GM10248 (cell line): ENCODE data around the gene CCDC107.
A peak's percentile ranks its signal among the peaks of the same experiment; 100 is the strongest.

Experiments
- CTCF ChIA-PET: fragments of 300-600 bp; sonication (Branson Sonifier 250); formaldehyde crosslinking; extraction: SDS; loops from one replicate; lab custom pipeline; 2021; ENCODE audit warnings: antibody characterized with exemption; lab: Yijun Ruan, JAX
- POLR2A ChIA-PET: fragments of 350-650 bp; sonication (Branson Sonifier 250); formaldehyde crosslinking; extraction: SDS; loops from one replicate; lab custom pipeline; 2020; ENCODE audit warnings: antibody characterized with exemption; lab: Yijun Ruan, JAX
- DNase-seq: peaks from one replicate; pipeline ENCODE4 v3.0.0; 2012; ENCODE audit errors: extremely low spot score
- TF ChIP-seq, protein P1 (sequence below): IDR thresholded peaks from 2 replicates; pipeline ENCODE4 v1.5.1; 2012; ENCODE audit warnings: mild to moderate bottlenecking, low read depth; ENCODE audit errors: extremely low read depth, missing control alignments, control extremely low read depth

CCDC107 gene

DNA sequence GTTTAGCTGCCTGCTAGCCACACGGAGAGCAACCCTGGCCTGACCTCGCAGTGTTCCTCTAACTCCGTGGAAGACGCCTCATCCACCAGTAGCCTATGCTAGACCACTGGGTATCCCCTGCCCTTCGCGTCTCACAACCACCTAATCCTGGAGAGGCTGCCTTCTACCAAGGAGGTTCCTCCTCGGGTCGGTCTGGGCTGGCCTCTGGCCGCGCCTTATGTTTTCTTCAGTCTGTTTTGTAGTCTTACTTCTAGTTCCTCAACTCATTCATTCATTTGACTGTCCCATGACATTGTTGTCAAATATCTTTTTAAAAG, 33.2 kb downstream of the CCDC107 start:
- DNase-seq = no peak
- ChIA-PET CTCF (interaction anchor here (1.1 to 2.5 kb wide), 5 partner anchors 26 to 88 kb away, joined by 3 to 12 read pairs (median 4); partner anchors contain the start of gene ARHGEF39), POLR2A (interaction anchor here (1.1 to 1.4 kb wide), 3 partner anchors 16 to 75 kb away, joined by 3 read pairs; partner anchors contain the start of genes CCDC107 and RMRP)
- TF ChIP-seq, protein P1, sequence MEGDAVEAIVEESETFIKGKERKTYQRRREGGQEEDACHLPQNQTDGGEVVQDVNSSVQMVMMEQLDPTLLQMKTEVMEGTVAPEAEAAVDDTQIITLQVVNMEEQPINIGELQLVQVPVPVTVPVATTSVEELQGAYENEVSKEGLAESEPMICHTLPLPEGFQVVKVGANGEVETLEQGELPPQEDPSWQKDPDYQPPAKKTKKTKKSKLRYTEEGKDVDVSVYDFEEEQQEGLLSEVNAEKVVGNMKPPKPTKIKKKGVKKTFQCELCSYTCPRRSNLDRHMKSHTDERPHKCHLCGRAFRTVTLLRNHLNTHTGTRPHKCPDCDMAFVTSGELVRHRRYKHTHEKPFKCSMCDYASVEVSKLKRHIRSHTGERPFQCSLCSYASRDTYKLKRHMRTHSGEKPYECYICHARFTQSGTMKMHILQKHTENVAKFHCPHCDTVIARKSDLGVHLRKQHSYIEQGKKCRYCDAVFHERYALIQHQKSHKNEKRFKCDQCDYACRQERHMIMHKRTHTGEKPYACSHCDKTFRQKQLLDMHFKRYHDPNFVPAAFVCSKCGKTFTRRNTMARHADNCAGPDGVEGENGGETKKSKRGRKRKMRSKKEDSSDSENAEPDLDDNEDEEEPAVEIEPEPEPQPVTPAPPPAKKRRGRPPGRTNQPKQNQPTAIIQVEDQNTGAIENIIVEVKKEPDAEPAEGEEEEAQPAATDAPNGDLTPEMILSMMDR = no peak

DNA sequence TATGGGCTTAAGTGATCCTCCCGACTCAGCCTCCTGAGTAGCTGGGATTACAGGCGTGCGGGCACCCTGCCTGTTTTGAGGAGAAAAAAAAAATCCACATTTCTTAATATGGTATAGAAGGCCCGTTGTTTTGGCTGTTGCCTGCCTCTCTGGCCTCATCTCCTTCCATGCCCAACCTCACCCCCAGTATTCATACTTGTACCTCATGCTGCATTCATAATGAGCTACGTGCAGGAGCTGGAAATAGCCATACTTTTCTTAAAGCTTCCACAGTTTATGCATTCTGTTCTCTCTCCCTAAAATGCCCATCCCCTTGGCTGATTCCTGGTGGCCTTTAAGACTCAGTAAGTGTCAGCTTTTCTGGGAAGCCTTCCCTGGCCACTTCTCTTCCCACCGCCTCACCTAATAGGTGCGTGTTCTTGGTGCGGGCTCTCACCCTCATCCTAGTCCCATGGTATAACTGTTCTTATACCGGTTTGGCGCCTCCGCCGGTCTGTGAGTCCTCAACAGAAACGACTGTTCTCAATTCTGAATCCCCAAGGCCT, 33.7 kb downstream of the CCDC107 start:
- ChIA-PET POLR2A (interaction anchor here (0.6 to 1.4 kb wide), 2 partner anchors 75 to 1714 kb away, joined by 3 read pairs; no protein-coding TSS in a partner anchor), CTCF (interaction anchor here (0.9 to 2.5 kb wide), 5 partner anchors 8 to 88 kb away, joined by 3 to 12 read pairs (median 4); partner anchors contain the start of gene ARHGEF39)
- DNase-seq = no peak
- TF ChIP-seq, protein P1 = no peak

DNA sequence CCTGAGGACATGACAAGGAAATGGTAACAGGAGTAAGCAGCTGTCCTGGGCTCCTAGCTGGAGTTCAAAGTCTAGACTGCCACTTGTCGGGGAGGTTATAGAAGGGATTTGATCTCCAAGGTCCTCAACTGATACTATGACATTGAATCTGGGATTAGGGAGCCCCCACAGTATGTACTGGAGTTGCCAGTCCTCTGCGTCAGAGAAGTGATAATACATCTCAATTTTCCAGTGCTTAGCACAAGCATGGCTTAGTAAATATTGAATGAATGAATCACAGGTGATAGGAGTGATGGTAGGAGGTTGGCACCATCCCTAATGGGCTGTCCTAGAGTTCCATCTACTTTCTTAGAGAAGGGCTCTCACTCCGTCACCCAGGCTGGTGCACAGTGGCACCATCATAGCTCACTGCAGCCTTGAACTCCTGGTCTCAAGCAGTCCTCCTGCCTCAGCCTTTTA, 37.9 kb downstream of the CCDC107 start:
- no peak for DNase-seq
- TF ChIP-seq, protein P1 = no peak
- CTCF ChIA-PET = interaction anchor here (0.8 to 7.1 kb wide), 41 partner anchors 8 to 327 kb away, joined by 3 to 224 read pairs (median 5); partner anchors contain the start of genes ARHGEF39, CA9, CCDC107 and CD72
- POLR2A ChIA-PET = interaction anchor here (0.6 to 1.0 kb wide), 3 partner anchors 19 to 35 kb away, joined by 3 to 4 read pairs (median 4); no protein-coding TSS in a partner anchor

DNA sequence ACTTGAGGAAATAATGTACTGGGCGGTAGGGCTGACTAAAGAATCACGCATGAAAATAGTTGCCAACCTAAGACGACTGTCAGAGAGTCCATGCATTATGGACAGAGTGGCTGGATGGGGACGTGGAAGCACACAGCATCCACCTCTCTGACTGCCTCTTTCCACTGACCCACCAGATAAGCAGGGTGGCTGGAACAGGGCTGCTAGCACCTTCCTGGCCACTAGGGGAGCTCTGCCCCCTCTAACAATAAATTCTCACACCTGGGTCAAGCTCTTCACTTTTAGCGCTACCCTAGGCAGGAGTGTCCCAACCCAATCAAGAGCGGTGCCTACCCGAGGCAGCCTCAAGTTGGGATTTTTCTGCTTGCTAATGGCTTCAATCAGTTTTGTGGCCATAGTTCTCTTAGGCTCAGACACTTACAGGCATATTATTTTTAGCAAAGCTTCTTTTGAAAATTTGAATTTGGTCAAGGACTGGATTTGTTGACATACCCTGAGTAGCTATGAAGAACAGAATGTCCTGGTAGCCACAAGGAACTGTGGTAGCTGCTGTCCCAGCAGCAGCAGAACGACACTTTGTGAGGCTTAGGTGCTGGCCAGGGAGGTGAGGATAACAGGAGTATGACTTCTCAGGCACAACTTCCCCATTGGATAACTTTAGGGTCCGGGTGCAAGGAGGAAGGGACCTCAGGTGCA, 38.6 kb downstream of the CCDC107 start:
- ChIA-PET POLR2A (interaction anchor here (0.6 to 1.0 kb wide), 3 partner anchors 18 to 34 kb away, joined by 3 to 4 read pairs (median 4); no protein-coding TSS in a partner anchor), CTCF (interaction anchor here (0.8 to 7.1 kb wide), 48 partner anchors 9 to 326 kb away, joined by 3 to 224 read pairs (median 5); partner anchors contain the start of genes ARHGEF39, CA9, CCDC107 and CD72)
- TF ChIP-seq, protein P1 = peak; percentile 94
- DNase-seq = peak; percentile 85

DNA sequence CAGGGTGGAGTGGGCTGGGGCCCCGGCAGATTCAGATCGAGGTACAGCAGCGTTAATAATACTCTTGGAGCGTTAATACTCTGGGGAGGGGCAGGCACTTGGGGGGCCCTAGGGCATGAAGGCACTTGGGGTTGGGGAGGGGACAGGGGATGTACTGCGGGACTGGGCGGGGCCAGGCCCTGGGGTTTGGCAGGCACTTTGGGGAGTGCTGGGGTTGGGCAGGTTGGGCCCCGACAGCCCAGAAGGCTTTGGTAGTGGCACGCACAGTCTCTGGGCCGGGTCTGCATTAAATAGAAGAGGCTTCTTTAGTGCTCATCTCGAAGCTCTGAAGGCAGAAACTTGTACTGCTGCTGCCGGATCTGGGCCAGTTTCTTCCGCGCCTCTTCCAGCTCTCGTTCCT, 39.4 kb downstream of the CCDC107 start:
- POLR2A ChIA-PET = no interaction called here
- TF ChIP-seq, protein P1 = no peak
- CTCF ChIA-PET = interaction anchor here (1.0 to 7.1 kb wide), 20 partner anchors 10 to 257 kb away, joined by 3 to 224 read pairs (median 17); partner anchors contain the start of genes ARHGEF39, CA9, CCDC107 and CREB3
- DNase-seq = no peak

DNA sequence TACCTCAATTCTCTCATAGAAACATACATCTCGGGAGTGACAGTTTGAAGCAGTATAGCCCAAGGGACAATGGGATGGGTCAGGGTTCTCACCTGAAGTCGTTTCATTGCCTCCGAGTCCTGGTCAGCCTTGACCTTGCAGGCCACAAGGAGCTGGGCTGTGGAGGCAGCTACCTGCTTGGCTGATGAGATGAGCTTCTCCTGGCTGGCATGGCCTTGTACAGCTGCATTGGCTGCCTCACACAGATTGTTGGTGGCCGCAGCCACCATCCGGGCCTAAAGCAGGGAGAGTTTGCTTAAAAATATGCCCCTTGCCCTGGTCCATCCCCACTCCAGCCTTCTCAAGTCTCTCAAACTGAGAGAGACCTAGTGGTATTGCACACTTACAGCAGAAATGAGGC, 40.1 kb downstream of the CCDC107 start:
- CTCF ChIA-PET = interaction anchor here (1.5 to 7.1 kb wide), 10 partner anchors 14 to 127 kb away, joined by 4 to 224 read pairs (median 35); partner anchors contain the start of genes ARHGEF39, CCDC107, CREB3 and RMRP
- TF ChIP-seq, protein P1 = no peak
- POLR2A ChIA-PET = interaction anchor here (0.8 kb wide), 1 partner anchor 10 kb away, joined by 3 read pairs; no protein-coding TSS in a partner anchor
- no peak for DNase-seq
